Measurements from ENCODE around the gene TLR4. TPM values are rescaled to one million over a fixed set of nuclear protein-coding genes. Genes with fewer than 3 reads are reported as not detected.

Gene TLR4
- total RNA-seq, 4 donors from 2014 or later: 54.1 to 106 (median 78.5) TPM

DNA sequence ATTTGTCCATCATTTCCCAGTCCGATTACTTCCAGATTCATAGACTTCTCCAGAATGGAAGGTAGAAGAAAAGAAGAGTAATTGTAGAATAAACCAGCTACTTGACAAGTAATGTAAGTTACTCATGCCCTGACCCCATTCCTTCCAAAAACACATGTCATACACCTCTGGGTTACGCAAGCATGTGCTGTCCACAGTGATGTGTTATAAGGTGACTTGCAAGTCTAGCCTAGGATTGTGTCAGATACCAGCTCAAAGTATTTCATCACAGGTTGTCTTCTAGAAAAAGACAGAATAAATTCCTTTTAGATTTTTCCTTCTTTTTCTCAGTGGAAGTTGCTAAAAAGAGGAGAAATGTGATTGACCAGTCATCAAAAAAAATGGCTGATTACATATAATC is 8.0 kb upstream of the TLR4 start:
- TF ChIP-seq, protein P1, sequence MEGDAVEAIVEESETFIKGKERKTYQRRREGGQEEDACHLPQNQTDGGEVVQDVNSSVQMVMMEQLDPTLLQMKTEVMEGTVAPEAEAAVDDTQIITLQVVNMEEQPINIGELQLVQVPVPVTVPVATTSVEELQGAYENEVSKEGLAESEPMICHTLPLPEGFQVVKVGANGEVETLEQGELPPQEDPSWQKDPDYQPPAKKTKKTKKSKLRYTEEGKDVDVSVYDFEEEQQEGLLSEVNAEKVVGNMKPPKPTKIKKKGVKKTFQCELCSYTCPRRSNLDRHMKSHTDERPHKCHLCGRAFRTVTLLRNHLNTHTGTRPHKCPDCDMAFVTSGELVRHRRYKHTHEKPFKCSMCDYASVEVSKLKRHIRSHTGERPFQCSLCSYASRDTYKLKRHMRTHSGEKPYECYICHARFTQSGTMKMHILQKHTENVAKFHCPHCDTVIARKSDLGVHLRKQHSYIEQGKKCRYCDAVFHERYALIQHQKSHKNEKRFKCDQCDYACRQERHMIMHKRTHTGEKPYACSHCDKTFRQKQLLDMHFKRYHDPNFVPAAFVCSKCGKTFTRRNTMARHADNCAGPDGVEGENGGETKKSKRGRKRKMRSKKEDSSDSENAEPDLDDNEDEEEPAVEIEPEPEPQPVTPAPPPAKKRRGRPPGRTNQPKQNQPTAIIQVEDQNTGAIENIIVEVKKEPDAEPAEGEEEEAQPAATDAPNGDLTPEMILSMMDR (IDR thresholded peaks at IDR 0.05; ENCODE audit: low read depth): no peak

DNA sequence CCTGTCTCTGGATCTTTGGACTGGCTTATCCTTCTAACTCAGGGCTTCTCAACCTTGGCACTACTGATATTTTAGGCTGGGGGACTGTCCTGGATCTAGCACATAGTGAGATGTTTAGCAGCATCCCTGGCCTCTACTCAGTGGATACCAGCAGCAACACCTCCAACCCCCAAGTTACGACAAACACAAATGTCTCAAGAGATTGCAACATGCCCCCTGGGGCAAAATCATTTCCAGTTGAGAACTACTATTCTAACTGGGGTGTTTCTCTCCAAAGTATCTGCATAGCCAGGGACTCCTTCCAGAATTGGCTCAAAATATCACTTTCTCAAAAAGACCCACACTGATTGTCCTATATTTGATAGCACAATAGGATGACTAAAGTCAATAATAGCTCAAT is 7.2 kb upstream of the TLR4 start:
- TF ChIP-seq, protein P1 (IDR thresholded peaks at IDR 0.05; ENCODE audit: low read depth): no peak

DNA sequence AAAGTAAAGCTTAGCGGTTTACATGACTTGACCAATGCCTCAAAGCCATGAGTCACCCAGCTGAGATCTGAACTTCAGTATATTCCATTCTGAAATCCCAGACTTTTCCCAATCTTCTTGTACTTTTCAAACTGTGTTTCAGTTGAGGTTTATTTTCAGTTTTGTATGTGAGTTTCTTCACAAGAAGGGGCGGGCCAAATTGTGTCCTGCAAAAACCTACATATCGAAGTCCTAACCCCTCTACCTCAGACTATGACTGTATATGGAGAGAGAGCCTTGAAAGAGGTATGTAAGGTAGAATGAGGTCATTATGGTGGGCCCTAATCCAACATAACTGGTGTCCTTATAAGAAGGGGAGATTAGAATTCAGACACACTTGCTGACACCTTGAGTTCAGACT is 666 bp upstream of the TLR4 start:
- TF ChIP-seq, protein P1 (IDR thresholded peaks at IDR 0.05; ENCODE audit: low read depth): no peak

DNA sequence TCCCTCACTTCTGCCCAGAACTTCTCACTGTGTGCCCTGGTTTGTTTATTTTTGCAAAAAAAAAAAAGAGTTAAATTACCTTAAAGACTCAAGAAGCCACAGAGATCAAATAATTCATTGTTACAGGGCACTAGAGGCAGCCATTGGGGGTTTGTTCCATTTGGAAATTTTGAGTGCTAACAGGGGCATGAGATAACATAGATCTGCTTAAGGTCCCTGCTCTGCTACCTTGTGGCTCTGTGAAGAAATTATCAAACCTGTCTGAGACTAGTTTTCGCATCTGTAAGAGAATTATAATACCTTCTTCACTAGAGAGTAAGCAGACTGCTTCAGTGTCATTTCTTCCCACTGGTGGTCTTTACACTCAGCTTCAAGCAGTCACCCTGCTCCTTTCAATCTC is 394 bp downstream of the TLR4 start:
- TF ChIP-seq, protein P1 (IDR thresholded peaks at IDR 0.05; ENCODE audit: low read depth): no peak

DNA sequence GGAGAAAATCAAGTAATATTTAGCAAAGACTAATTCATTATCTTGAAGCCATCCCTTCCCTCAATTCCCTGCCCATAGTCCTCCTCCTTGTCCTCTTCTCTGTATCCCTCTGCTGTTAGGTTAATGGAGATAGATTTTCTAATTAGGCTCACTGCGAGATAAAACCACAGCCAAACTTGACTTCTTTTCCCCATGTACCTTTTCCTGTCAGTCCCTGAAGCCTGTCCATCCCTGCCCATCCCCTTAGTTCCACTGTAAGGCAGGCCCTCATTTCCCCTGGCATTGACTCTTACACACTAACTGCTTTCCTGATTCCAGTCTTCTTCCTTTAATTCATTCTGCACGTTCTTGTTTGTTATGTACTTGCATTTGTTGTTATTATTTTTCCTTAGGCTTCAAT is 1.2 kb downstream of the TLR4 start:
- TF ChIP-seq, protein P1 (IDR thresholded peaks at IDR 0.05; ENCODE audit: low read depth): no peak

DNA sequence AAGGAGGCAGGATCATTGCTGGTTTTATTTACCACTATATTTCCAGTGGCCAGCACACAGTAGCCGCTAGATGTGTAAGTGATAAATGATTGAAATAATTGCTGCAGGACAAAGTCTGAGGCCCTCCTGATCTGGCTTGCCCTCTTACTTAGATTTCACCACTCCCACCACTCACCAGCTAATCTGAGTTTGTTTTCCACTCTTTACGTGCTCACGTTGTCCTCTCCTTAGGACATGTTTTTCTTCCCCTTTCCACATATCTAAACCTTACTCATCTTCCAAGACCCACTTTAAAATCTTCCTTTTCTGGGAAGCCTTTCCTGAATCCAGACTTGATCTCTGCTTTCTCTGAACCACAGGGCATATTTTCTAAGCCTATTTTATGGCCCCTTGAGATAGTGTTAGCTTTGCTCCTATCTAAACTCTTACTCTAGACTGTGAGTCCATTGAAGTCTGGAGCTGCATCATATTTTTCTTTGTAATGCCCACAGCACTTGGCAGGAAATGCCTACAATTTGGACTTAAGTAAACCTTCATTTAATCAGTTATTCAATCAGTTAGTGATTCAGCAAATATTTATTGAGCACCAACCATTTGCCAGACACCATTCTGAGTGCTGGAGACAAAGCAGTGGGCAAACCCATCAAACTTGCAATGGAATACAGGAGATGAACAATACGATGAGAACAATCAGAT is 2.4 kb downstream of the TLR4 start:
- TF ChIP-seq, protein P1 (IDR thresholded peaks at IDR 0.05; ENCODE audit: low read depth): no peak

DNA sequence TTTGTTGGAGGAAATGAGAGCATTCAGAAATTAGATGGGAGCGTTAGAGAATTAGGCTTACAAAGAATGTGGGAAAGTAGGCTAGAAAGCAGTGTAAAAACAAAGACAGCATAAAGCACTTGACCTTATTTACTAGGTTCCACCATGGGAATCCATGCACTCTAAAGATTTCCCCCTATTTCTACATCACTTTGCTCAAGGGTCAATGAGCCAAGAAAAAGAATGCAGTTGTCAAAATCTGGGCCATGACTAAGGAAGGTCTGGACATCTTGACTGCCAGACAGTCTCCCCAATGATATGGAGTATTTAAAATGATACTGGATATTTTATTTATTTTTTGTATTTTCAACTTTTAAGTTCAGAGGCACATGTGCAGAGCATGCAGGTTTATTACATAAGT is 3.4 kb downstream of the TLR4 start:
- TF ChIP-seq, protein P1 (IDR thresholded peaks at IDR 0.05; ENCODE audit: low read depth): no peak

All from subcutaneous adipose tissue (tissue), 4 donors.